Measurements from ENCODE around the gene ECD.

The ECD gene

GRCh38 chr10:73167783-73168464 is at the start of gene ECD, which contains the start of gene FAM149B1:
TSS of gene ECD (minus strand) at chr10:73168008. CDS start at chr10:73163937, 4,071 bp downstream.
TSS of gene FAM149B1 (plus strand) at chr10:73168119. CDS start at chr10:73168340, 221 bp downstream.
- peak; percentile 3 for DNase-seq

GRCh38 chr10:73215749-73216148 is 47.9 kb upstream of the ECD start:
- no peak for DNase-seq

- DNase-seq = no peak
Observed at GRCh38 chr10:73211106-73211811, 43.5 kb upstream of the ECD start.

- DNase-seq = no peak
Observed at GRCh38 chr10:73210395-73211105, 42.7 kb upstream of the ECD start.

- DNase-seq = no peak
Observed at GRCh38 chr10:73209705-73210104, 41.9 kb upstream of the ECD start.

- no peak for DNase-seq
Observed at GRCh38 chr10:73207883-73208282, 40.1 kb upstream of the ECD start.

GRCh38 chr10:73206385-73206784 is 38.6 kb upstream of the ECD start:
- no peak for DNase-seq

GRCh38 chr10:73205890-73206289 is 38.1 kb upstream of the ECD start:
- DNase-seq = no peak

GRCh38 chr10:73205081-73205480 is 37.3 kb upstream of the ECD start:
- no peak for DNase-seq

GRCh38 chr10:73190188-73190587 is 22.4 kb upstream of the ECD start:
- no peak for DNase-seq

- no peak for DNase-seq
Observed at GRCh38 chr10:73186266-73186665, 18.5 kb upstream of the ECD start.

GRCh38 chr10:73183667-73184281 is 16.0 kb upstream of the ECD start:
- no peak for DNase-seq

GRCh38 chr10:73182568-73182967 is 14.8 kb upstream of the ECD start:
- DNase-seq = no peak

- no peak for DNase-seq
Observed at GRCh38 chr10:73174148-73174925, 6.5 kb upstream of the ECD start.

- DNase-seq = no peak
Observed at GRCh38 chr10:73172867-73173266, 5.1 kb upstream of the ECD start.

- no peak for DNase-seq
Observed at GRCh38 chr10:73169320-73169719, 1.5 kb upstream of the ECD start.

- DNase-seq = no peak
Observed at GRCh38 chr10:73168465-73168803, 626 bp upstream of the ECD start.

GRCh38 chr10:73167458-73167782 is 388 bp downstream of the ECD start:
- no peak for DNase-seq

- no peak for DNase-seq
Observed at GRCh38 chr10:73166972-73167371, 836 bp downstream of the ECD start.

GRCh38 chr10:73163096-73163495 is 4.7 kb downstream of the ECD start:
- no peak for DNase-seq

- no peak for DNase-seq
Observed at GRCh38 chr10:73161662-73162061, 6.1 kb downstream of the ECD start.

GRCh38 chr10:73161079-73161478 is 6.7 kb downstream of the ECD start:
- DNase-seq = no peak
